Measurements from ENCODE around the gene ODC1.

Gene ODC1

GRCh38 chr2:10397878-10398277 lies 50.2 kb downstream of the ODC1 start:
- DNase-seq = no peak

GRCh38 chr2:10397297-10397875 lies 50.7 kb downstream of the ODC1 start:
- DNase-seq = no peak

DNA sequence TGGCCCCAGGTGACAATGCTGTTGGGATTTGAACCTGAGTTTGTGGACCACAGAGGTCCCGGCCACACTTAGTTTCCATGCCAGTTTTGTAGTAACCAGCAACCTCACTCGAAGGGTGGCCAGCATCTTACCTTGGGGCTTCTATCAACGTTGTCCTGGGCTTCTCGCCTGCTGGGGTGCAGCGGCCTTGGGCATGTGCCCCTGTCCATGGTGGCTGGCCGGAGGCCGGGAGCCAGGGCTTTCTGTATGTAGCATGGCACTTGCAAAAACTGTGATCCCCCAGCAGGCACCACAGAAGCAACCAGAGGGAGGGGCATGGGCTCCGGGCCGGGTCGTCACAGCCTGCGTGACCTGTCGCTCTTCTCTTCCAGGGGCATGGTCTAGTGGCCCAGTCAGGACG lies 51.7 kb downstream of the ODC1 start:
- no peak for DNase-seq

DNA sequence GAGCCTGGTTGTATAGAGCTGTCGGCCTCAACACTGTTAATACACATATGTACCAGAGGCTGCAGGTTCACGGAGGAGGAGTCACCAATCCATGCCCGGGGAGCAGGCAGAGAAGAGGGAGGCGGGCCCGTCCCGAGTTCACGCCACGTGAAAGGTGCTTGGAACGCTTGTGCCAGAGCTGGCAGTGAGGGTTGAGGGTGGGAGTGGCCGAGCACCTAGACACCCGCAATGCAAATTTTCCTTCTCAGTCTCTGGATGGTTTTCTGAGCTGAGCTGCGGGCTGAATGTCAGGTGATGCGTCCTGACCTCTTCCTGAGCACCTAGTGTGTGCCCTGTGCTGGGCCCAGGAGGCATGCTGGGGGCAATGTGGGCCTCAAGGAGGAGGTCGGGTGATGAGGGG lies 52.2 kb downstream of the ODC1 start:
- DNase-seq = no peak

DNA sequence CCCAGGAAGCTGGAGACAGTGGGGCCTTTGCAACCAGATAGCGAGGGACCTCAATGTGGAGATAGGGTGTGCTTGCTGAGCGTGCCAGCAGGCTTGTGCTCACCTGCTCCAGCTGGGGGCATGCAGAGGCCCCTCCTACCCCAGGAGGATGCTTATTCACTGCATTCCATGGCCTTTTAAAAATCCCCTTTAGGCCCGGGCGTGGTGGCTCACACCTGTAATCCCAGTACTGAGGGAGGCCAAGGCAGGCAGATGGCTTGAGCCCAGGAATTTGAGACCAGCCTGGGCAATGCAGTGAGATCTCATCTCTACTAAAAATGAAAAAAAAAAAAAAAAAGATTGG lies 54.5 kb downstream of the ODC1 start:
- no peak for DNase-seq

GRCh38 chr2:10392951-10393639 lies 55.0 kb downstream of the ODC1 start:
- no peak for DNase-seq

- no peak for DNase-seq
Observed at GRCh38 chr2:10392548-10392947, 55.6 kb downstream of the ODC1 start.

DNA sequence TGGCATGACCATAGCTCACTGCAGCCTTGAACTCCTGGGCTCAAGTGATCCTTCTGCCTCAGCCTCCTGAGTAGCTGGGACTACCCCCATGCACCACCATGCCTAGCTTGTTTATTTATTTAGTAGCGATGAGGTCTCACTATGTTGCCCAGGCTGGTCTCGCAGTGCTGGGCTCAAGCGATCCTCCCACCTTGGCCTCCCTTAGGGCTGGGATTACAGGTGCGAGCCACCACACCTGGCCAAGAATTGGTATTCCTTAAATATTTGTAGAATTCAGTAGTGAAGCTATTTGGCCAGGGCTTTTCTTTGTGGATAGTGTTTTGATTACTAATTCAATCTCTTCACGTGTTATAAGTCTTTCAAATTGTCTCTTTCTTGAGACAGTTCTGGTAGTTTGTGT lies 56.0 kb downstream of the ODC1 start:
- no peak for DNase-seq

- no peak for DNase-seq
Observed at GRCh38 chr2:10390369-10390801, 57.7 kb downstream of the ODC1 start.

Measured in activated naive CD4-positive, alpha-beta T cell treated with anti-CD3 and anti-CD28 coated beads, Interleukin-2, amount 50 U/mL, for 16 hours (primary cell).